Effector CD4-positive, alpha-beta T cell (primary cell): ENCODE data around the gene PRDM16.

Experiments
- DNase-seq: peaks from one replicate; pipeline ENCODE4 v3.0.0-alpha.2; 2020

PRDM16 gene

DNA sequence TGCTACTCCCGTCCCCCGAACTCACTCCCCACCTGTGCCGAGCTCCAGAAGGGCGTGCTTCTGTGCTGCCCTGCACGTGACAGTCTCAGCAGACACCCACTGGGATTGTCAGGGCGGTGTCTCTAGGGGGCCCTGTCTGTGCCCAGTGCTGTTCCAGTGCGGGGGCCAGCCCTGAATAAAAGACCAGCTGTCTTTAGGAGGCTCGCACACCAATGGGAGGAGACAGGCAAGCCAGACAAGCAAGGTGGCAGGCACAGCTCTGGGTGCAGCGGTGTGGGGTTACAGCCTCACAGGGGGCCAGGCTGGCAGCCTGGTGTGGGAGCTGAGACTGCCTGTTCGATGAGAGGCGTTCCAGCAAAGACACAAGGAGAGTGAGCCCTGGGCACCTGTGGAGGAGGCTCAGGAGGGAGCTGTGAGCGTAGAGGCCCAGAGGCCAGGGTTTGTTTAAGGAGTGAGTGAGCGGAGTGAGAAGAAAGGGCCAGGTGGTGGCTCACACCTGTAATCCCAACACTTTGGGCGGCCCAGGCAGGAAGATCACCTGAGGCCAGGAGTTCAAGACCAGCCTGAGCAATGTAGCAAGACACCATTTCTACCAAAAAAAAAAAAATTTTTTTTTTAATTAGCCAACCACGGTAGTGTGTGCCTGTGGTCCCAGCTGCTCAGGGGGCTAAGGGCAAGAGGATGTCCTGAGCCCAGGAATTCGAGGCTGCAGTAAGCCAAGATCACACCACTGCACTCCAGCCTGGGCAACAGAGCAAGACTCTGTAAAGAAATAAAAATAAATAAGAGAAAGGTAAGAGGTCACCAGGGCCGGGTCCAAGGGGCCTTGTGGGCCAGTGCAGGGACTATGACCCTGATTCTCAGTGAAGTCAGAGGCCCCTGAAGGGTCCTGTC lies 337.2 kb downstream of the PRDM16 start:
- DNase-seq = no peak

DNA sequence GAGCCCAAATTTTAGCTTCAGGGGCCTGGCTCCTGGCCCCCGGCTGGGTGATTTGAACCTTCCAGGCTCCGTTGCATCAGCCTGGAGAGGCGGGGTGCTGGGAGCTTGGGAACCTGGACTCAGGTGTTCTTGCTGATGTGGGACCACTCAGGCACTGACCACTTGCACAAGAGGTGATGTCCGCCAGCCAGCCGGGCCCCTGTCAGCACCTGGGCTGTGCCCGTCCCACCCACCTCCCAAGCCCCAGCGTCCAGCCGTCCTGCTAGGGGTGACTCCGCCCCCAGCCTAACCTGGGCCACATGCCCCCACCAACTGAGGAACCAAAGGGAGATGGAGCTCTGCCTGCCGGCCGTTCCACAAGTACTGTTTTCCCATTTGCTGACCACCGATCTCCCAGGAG lies 338.0 kb downstream of the PRDM16 start:
- DNase-seq = no peak

DNA sequence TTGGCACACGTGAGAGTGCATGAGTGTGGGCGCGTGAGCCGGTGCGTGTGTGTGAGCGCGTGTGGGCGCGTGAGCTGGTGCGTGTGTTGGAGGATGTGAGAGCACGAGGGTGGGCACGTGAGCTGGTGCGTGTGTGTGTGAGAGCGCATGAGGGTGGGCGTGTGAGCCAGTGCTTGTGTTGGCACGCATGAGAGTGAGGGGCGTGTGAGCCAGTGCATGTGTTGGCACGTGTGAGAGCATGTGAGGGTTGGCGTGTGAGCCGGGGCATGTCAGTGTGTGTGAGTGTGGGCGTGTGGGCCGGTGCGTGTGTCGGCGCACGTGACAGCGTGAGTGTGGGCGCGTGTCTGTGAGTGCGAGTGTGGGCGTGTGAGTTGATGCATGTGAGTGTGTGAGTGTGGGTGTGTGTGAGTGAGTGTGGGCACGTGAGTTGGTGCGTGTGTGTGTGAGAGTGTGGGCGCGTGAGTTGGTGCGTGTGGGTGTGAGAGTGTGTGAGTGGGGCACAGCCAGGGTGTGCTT lies 339.8 kb downstream of the PRDM16 start:
- no peak for DNase-seq

DNA sequence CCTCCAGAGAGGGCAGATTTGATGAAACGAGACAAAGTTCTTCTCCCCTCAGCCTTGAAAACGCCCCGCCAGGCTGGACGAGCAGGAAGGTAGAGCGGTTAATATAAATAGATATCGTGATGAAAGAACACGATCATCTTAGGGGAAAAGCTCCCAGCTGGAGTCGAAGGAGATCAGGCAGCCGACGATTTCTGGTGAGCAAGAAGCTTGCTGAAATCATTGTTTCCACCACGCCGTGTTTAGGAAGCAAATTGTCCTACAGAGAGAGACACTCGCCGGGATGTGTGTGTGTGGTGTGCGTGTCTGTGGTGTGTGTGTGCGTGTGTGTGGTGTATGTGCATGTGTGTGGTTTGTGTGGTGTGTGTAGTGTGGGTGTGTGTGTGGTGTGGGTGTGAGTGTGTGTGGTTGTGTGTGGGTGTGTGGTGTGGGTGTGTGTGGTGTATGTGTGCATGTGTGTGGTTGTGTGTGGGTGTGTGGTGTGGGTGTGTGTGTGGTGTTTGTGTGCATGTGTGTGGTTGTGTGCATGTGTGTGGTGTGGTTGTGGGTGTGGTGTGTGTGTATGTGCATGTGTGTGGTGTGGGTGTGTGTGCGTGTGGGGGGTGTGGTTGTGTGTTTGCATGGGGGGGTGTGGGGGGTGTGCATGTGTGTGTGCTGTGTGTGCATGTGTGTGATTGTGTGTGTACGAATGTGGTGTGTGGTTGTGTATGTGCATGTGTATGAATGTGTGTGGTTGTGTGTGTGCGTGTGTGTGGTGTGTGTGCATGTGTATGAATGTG lies 340.6 kb downstream of the PRDM16 start:
- no peak for DNase-seq

DNA sequence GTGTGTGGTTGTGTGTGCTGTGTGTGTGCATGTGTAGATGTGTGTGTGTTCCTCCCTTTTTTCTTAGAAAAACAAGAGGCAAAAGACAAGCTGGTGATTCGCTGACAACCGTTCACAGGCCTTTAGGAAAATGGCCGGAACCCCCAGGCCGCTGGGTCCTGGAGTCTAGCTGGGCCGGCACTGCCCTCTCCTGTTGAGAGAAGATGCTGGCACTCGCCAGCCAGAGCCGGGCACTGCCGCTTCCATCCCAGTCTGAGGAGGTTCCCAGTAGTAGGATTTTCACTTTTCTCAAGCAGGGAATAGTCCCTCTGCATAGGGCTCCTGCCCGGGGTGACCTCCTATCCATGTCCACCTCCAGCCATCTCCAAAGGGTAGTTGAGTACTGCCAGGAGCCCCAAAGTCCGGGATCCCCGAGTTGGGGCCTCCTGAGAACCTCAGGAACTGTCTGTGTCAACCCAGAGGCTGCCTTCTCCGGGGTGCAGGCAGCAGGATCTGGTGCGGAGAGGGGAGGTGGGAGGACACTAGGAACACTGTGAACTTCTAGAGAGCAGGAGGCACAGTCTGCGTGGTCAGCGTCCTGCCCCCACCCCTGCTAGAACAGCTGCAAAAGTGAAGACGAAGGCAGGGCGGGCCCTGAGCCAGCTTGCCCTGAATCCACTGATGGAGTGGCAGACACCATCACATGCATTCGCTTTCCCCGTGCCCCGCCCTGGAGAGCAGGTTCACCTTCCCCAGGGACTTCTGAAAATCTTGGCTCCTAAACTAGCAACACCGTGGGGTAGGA lies 341.3 kb downstream of the PRDM16 start:
- DNase-seq = no peak

DNA sequence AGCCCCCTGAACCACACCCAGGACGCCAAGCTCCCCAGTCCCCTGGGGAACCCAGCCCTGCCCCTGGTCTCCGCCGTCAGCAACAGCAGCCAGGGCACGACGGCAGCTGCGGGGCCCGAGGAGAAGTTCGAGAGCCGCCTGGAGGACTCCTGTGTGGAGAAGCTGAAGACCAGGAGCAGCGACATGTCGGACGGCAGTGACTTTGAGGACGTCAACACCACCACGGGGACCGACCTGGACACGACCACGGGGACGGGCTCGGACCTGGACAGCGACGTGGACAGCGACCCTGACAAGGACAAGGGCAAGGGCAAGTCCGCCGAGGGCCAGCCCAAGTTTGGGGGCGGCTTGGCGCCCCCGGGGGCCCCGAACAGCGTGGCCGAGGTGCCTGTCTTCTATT lies 342.8 kb downstream of the PRDM16 start:
- no peak for DNase-seq

DNA sequence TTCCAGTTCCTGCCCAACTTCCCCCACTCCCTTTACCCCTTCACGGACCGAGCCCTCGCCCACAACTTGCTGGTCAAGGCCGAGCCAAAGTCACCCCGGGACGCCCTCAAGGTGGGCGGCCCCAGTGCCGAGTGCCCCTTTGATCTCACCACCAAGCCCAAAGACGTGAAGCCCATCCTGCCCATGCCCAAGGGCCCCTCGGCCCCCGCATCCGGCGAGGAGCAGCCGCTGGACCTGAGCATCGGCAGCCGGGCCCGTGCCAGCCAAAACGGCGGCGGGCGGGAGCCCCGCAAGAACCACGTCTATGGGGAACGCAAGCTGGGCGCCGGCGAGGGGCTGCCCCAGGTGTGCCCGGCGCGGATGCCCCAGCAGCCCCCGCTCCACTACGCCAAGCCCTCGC lies 343.4 kb downstream of the PRDM16 start:
- DNase-seq = no peak

DNA sequence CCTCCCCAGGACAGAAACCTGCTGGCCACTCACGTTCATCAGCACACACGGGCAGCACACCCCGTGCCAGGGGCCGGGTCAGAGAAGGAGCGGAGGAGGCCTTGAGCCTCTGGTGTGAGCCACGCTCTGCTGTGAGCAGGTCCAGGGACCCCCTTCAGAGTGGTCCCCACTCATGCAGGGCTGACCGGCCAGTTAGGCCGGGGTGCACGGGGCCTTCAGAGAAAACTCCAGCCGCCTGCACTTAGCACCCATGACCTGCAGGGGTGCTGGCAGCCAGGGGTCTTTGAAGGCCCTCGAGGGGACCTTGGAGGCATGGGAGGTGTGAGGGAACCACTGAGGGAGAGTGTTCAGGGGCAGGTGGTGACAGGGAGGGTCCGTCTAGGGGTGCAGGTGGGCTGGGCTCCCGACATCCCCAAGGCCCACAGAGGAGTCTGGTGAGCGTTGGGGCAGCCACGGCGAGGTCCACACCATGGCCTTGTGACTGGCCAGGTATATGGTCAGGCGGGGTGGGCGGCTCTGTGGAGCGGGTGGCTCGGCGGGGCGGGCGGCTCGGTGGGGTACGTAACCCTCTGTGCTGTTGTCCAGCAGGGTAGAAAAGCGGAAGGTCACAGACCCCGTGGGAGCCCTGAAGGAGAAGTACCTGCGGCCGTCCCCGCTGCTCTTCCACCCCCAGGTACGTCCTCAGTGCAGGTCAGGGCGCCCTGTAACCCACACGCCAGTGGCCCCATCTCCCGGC lies 345.1 kb downstream of the PRDM16 start:
- no peak for DNase-seq

DNA sequence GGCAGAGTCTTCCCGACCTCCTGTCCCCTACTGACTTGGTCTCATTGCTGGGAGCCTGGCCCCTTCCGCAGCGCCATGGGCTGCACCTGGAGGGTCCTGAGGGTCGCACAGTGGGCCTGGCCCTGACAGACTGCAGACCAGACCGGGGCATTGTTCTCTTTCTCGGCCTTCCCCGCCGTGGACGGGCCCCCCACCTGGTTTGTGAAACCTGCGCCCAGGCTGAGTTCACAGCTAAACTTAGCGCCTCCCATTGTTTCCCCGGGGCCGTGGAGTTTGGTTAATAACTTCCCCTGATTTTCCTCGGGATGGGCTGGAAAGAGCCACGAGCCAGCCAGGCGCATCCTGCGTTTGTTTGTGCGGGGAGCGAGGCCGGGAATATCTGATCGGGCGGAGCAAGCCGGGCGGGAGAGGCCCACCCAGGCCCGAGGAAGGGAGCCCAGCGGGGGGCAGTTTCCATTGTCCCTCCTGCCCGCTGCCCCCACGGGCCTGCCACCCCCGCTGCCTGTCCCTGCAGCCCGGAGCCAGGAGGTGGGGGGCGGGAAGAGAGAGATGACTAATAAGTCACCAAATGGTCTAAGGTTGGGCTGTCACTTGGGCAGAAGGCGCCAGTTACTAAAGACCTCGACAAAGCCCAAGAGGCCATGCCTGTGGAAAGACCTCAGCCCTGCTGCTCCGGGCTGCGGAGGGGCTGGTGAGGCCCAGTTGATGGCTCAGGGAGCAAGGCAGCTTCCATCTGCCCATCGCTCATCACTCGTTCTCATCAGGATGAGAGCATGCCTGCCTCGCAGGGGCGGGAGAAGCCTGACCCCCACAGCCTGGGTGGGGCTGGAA lies 346.5 kb downstream of the PRDM16 start:
- DNase-seq = no peak

DNA sequence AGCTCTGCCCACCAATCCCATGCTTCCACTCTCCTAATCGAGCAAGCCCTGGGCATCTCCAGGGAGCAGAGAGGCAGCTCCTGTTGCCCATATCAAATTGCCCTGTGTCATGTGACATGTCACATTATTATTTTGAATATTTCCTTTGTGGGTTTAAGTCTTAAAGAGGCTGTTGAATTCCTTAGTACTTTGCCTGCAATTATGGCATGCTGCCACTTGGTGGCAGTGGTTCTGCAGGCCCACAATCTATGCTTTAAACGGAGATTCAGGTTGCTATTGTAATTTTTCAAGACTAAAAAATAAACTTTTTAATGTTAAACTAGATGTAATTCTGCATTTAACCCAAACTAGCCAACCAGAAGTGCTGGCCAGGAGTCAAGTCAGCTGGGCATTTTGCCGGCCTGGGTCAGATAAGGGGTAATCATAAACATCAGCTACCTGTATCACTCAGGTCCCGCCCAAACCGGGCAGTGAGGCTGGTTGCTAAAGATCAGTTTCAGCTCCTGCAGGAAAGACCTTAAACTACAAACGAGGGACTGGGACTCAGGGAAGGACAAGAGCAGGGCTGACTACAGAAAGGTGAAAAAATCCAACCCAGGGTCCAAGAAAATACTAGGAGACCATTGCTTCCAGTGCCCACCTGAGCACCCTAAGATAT lies 348.2 kb downstream of the PRDM16 start:
- DNase-seq = no peak

DNA sequence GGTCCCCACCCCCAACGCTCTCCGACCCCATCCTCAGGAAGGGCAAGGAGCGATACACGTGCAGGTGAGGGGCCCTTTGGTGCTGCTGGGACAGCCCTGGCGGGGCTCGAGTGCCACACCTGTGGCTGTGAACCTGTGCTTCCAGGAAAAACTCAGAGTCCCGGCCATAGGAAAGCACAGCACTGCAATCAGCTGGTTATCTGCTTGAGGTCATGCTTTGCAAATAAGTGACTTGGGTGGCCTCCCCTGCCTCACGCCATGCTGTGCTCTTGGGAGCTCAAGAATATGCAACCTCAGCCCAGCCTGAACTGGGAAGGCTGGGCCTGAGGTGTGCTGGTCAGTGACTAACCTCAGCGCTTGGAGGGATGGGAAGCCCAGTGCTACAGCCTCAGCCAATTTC lies 348.9 kb downstream of the PRDM16 start:
- no peak for DNase-seq

DNA sequence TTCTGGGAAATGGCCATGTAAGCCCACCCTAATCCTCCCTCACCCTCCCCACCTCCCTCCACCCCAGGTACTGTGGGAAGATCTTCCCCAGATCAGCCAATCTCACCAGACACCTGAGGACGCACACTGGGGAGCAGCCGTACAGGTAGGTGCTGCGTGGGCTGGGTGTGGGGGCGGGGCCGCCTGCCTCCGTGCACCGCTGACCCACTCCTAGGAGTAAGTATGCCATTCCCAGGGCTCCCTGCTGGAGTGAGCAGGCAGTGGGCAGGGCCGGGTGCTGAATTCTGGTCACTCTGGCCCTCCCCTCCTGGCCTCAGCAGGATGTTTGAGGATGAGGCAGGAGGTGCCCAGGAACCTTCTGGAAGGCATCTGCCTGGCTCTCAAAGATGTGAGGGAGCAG lies 349.6 kb downstream of the PRDM16 start:
- DNase-seq = no peak

DNA sequence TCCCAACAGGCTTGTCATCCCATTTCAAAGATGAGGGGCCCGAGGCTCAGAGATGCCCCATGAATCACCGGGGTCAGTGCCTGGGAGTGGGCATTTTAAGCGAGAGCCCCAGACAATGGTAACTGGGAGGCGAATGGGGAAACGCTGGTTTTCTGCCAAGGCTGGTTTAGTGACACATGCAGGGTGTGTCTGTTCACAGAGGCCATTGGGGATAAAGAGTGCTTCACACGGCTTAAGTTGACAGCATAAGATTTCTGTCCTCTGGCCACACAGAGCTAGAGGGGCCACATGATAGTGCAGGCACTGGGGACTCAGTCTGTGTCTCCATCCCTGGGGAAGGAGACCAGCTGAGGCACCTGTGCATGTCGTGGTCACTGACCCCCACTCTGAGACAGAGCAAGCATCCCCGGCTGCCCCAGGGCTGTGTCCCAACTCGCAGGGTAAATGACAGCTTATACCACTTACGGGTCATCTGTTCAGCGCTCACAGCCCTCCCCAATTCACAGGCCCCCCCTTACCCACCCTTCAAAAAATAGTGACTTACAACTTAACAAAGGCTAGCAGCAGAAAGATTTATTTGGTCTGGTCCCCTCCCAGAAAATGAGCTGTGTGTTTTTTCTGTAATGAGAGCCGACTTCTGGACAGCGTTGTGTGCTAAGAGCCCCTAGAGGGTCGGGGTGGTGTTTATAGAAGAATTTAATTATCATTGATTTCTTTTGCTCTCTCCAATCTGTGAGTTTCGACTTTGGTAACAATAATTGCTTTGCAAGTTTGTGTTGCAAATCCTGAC lies 350.6 kb downstream of the PRDM16 start:
- no peak for DNase-seq

DNA sequence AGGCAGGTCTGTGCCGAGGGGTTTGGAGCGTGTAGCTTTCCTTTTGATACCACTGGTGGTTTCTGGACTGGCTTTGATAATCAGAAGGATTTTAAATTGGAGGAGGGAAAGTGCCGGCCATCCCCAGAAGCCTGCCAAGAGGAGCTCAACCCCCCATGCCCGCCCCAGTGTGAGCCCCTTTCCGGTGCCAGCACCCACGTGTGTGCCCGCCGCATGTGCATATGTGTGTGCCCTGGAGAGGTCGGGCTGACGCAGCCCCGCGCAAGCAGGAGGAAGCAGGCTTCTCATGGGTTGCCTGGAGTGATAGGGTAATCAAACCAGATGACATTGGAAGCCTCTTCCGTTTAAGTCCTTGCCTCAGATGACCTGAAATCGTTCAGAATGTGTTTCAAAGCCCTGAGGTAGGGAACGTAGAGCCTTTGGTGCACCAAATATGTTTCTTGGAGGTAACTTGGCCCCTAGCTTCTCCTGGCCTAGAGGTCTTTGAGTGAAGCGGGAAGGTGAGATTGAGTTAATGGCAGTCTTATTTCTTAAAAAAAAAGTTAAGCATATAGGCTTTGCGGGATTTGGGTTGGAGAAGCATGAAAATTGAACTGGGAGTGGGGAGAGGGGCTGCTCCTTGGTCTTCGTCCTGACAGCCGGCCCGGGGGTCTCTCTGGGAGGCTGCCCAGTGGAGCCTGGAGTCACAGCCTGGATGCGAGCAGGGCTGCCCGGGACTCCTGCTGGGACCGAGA lies 351.4 kb downstream of the PRDM16 start:
- DNase-seq = no peak

DNA sequence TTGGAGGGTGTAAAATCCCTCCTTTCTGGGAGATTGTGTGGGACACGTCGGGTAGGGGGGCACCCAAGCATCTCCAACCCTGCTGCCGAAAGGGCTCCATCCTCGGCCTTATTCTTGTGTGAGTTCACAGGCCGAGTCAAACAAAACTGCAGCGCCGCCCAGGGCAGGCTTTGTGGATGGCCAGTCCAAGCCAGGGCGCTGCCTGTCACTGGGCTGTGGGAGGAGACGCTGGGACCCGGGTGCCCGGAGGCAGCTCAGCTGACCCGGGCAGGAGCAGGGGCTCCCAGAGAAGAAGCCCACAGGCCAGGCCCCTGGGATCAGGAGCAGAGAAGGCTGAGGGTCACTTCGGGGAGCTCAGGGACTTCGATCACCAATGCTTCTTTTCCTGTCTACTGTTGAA lies 353.6 kb downstream of the PRDM16 start:
- no peak for DNase-seq

DNA sequence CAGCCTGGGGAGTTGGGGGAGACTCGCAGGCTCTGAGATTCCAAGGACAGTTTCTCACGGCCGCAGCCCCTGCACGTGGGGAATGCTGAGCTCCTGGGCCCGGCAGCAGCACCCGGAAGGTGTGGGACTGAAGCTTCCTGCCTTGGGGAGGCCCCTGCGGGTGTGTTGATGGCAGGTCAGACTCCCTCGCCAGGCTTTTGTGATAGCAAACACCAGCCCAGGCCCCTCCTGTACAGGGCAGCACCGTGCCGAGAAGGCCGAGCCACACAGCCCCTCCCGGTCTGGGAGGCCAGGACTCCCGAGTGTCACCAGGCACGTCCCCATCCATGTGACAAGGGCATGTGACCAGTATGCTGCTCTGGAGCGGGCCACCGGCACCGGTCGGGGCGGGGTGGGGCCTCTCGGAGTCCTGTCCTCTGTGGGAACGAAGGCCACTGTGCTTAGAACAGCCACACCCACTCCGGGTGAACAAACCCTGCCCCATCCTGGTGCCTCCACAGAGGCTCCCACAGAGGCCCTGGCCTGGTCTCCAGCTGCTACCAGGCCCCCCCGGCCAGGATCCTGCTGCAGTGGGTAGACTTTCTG lies 354.3 kb downstream of the PRDM16 start:
- no peak for DNase-seq

DNA sequence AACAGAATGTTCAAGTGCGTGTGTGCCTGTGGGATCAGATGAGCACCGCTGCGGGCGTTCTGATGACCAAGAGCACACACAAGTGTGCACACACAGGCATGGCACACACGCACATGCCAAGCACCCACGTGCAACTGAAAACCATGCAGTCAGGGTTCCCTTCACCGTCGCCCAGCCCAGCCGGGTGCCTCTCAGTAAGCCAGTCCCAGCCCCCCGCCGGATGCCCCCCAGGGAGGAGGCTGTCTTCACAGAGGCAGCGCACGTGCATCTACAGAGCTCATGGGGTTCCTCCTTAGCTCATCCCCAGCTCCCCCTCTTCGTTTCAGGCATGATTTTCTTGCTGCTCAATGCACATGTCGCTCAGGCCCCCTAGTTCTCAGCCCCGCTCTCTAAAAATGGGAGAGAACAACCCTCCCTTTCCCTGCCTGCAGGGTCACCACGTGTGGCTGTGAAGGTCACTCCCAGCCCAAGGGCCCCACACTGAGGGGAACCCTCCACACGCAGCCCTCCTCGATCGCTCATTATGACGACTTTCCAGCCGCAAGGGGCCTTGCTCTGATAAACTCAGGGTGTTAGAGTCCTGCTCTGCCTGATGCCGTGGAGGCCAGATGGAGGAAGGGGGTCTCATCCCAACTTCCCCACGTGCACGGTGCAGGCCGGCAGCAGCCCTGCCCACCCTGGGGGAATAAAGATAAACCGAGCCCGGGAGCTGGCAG lies 355.1 kb downstream of the PRDM16 start:
- DNase-seq = no peak
